Esophagus squamous epithelium (tissue), 5 donors: Measurements from ENCODE around the gene LEKR1. TPM values are rescaled to one million over a fixed set of nuclear protein-coding genes. Genes with fewer than 3 reads are reported as not detected.
"Not testable (repeated sequence)": the region's sequence is repeated elsewhere in the genome, so short reads cannot be mapped to it uniquely, and the experiment has no call there.

Experiments
- DNase-seq: peaks from one replicate; lab custom pipeline; 2025; lab: John Stamatoyannopoulos, UW
- H3K27ac ChIP-seq, 4 donors: fragments of 200-600 bp; sonication (generic); one replicate each; pipeline ENCODE4 v1.5.1; 2016 to 2019; ENCODE audit warnings: mild to moderate bottlenecking in 1 of 4
- H3K27me3 ChIP-seq, 4 donors: fragments of 200-600 bp; sonication (generic); 1 replicate in 3 of 4; 2 replicates in 1 of 4; pipeline versions ENCODE4 v1.5.1 to v1.6.0; 2017 to 2021; ENCODE audit warnings: antibody characterized with exemption in 1 of 4
- H3K36me3 ChIP-seq, 3 donors: fragments of 200-600 bp; sonication (generic); one replicate each; pipeline ENCODE4 v1.5.1; 2016 to 2019
- H3K4me1 ChIP-seq, 3 donors: fragments of 200-600 bp; sonication (generic); one replicate each; pipeline ENCODE4 v1.5.1; 2017 to 2019
- H3K4me3 ChIP-seq, 4 donors: fragments of 200-600 bp; sonication (generic); 1 replicate in 3 of 4; 2 replicates in 1 of 4; pipeline ENCODE4 v1.5.1; 2016 to 2019; ENCODE audit warnings: mild to moderate bottlenecking in 2 of 4, moderate library complexity in 1 of 4
- H3K9me3 ChIP-seq, 3 donors: fragments of 200-600 bp; sonication (generic); one replicate each; pipeline ENCODE4 v1.5.1; 2016 to 2019
- CTCF ChIP-seq, 6 experiments: fragments of 450-650 bp in 4 of 6; fragments of 200-600 bp in 2 of 6; sonication (generic) in 2 of 6; IDR thresholded peaks; one replicate each; pipeline ENCODE4 v1.5.1; 2016 to 2019; ENCODE audit warnings: antibody characterized with exemption in 6 of 6, mild to moderate bottlenecking in 4 of 6, moderate library complexity in 4 of 6
- POLR2A ChIP-seq, 4 donors: fragments of 450-650 bp; IDR thresholded peaks; one replicate each; pipeline ENCODE4 v1.6.1; 2017; ENCODE audit warnings: antibody characterized with exemption in 4 of 4, mild to moderate bottlenecking in 4 of 4, moderate library complexity in 3 of 4
- WGBS, 2 donors: methylation state at CpG; one replicate each; pipeline ENCODE4 v1.1.5; 2018; 5-methylcytosine and 5-hydroxymethylcytosine counted together
- intact Hi-C: fragments of 100-400 bp; cut with DNase I; formaldehyde crosslinking; loops from one replicate; pipeline ENCODE4 v1.15.0; 2022
- total RNA-seq, 4 donors: library from RNA; depleted of rRNA; stranded (reverse); fragments of >200 nt; gene quantifications; one replicate each; pipeline ENCODE4 v1.1.0, GENCODE V29; 2016
- donor health status: DM: yes; HTN: yes; CAD: no.

LEKR1 gene
- total RNA-seq, 4 donors from 2014 or later, result 0.15 to 1.1 (median 0.57) TPM; not detected in 1

GRCh38 chr3:156795890-156796481 lies 30.2 kb upstream of the LEKR1 start:
- intact Hi-C loops, result no loop called here

GRCh38 chr3:156797368-156797767 lies 28.8 kb upstream of the LEKR1 start:
- Histone ChIP-seq H3K27ac (no peak overlapping the region), H3K4me1 (peaks cover 0 to 5% (median 0%) of the 10 kb centered on the region in 3 donors), H3K27me3 (no peaks in the 10 kb centered on the region), H3K36me3 (no peaks in the 10 kb centered on the region), H3K4me3 (no peak overlapping the region), H3K9me3 (no peaks in the 10 kb centered on the region)
- WGBS, 2 donors, result 61 to 62% methylated on average over 1 of the region's 1 CpG
- no peak for DNase-seq
- intact Hi-C loops, result no loop called here
- TF ChIP-seq CTCF (IDR thresholded peaks at IDR 0.05), result no peak
- no peak for TF ChIP-seq POLR2A (IDR thresholded peaks at IDR 0.05)

More at GRCh38 chr3:156795890-156796481, 30.2 kb upstream of the LEKR1 start:
- Histone ChIP-seq H3K4me1 (peaks cover 0 to 5% (median 0%) of the 10 kb centered on the region in 3 donors), H3K27ac (no peak overlapping the region), H3K36me3 (no peaks in the 10 kb centered on the region), H3K27me3 (no peaks in the 10 kb centered on the region), H3K4me3 (no peak overlapping the region), H3K9me3 (no peaks in the 10 kb centered on the region)
- DNase-seq, result no peak
- TF ChIP-seq POLR2A (IDR thresholded peaks at IDR 0.05) (no peak), CTCF (IDR thresholded peaks at IDR 0.05) (no peak)

- DNase-seq, H3K36me3 ChIP-seq, H3K9me3 ChIP-seq, intact Hi-C loops, H3K4me3 ChIP-seq, H3K27ac ChIP-seq, H3K27me3 ChIP-seq, H3K4me1 ChIP-seq: not testable (repeated sequence)
- 94 to 98% methylated on average over 4 of the region's 4 CpGs for WGBS, 2 donors
Observed at GRCh38 chr3:156800287-156800686, 25.9 kb upstream of the LEKR1 start.

- TF ChIP-seq POLR2A (IDR thresholded peaks at IDR 0.05) (no peak), CTCF (IDR thresholded peaks at IDR 0.05) (no peak)
- Histone ChIP-seq H3K27ac (no peak overlapping the region), H3K4me1 (no peaks in the 10 kb centered on the region), H3K4me3 (no peak overlapping the region), H3K27me3 (no peaks in the 10 kb centered on the region), H3K9me3 (no peaks in the 10 kb centered on the region), H3K36me3 (no peaks in the 10 kb centered on the region)
- intact Hi-C loops, result no loop called here
- no peak for DNase-seq
- 82 to 100% methylated on average over 2 of the region's 2 CpGs for WGBS, 2 donors
Observed at GRCh38 chr3:156801746-156802145, 24.4 kb upstream of the LEKR1 start.

- no peak for DNase-seq
- Histone ChIP-seq H3K9me3 (no peaks in the 10 kb centered on the region), H3K36me3 (no peaks in the 10 kb centered on the region), H3K27me3 (no peaks in the 10 kb centered on the region), H3K4me1 (no peaks in the 10 kb centered on the region), H3K4me3 (no peak overlapping the region), H3K27ac (no peak overlapping the region)
- intact Hi-C loops, result no loop called here
- TF ChIP-seq POLR2A (IDR thresholded peaks at IDR 0.05), result no peak
- TF ChIP-seq CTCF (IDR thresholded peaks at IDR 0.05), result no peak
Observed at GRCh38 chr3:156802821-156803606, 23.1 kb upstream of the LEKR1 start.
